ENCODE measurements around the gene ENOSF1. TPM values are rescaled to one million over a fixed set of nuclear protein-coding genes. Genes with fewer than 3 reads are reported as not detected.

Gene ENOSF1
- total and polyA plus RNA-seq, 2 of the 4 experiments (the other 2 are of a cell fraction) = 12.2 to 12.6 TPM

GRCh38 chr18:750456-750855 is 38.0 kb upstream of the ENOSF1 start:
- dilution Hi-C loops (cut with HindIII; ENCODE audit: low sequenced_read_pairs, unreplicated experiment) (no loop called here), in situ Hi-C loops (cut with MboI; ENCODE audit: low sequenced_read_pairs) (no loop called here), intact Hi-C loops (cut with micrococcal nuclease) (no loop called here)
- Histone ChIP-seq H4K20me1 (ENCODE audit: insufficient read depth, low read length) (no peaks in the 10 kb centered on the region), H3K4me3 (ENCODE audit: insufficient read depth, low read depth, low read length) (no peak overlapping the region), H2BK120ac (ENCODE audit: low read depth, low read length) (no peak overlapping the region), H2AK9ac (replicated peaks; ENCODE audit: low read depth, low read length, poor library complexity) (no peak overlapping the region), H3K4me1 (ENCODE audit: control insufficient read depth, insufficient read depth, low read length) (no peaks in the 10 kb centered on the region), H4K5ac (ENCODE audit: low read depth, low read length) (no peak overlapping the region), H2BK15ac (ENCODE audit: low read depth, low read length) (no peak overlapping the region), H4K91ac (ENCODE audit: insufficient read depth, low read depth, low read length) (no peak overlapping the region), H3K9me1 (ENCODE audit: insufficient read depth, low read length) (no peaks in the 10 kb centered on the region), H4K8ac (ENCODE audit: low read depth in 2 of 2, low read length in 2 of 2) (no peak overlapping the region), H2BK20ac (ENCODE audit: low read depth, low read length) (no peak overlapping the region), H3K4me2 (ENCODE audit: low read depth, low read length) (no peak overlapping the region), H3K56ac (ENCODE audit: extremely low read depth, insufficient read depth, low read length) (no peak overlapping the region), H3K23ac (ENCODE audit: low read depth, low read length) (no peak overlapping the region), H3K4ac (ENCODE audit: low read depth, low read length) (no peak overlapping the region), H3K9me3 (ENCODE audit: control insufficient read depth, insufficient read depth, low read length) (no peaks in the 10 kb centered on the region), H3K14ac (replicated peaks; ENCODE audit: low read depth, low read length) (no peak overlapping the region), H3K18ac (ENCODE audit: low read depth, low read length) (no peak overlapping the region), H3K27me3 (ENCODE audit: control insufficient read depth, insufficient read depth, low read length) (no peaks in the 10 kb centered on the region), H3K27ac (ENCODE audit: insufficient read depth, low read length) (no peak overlapping the region), H3K36me3 (ENCODE audit: control insufficient read depth, insufficient read depth, low read length) (peaks cover 10% of the 10 kb centered on the region), H2AFZ (replicated peaks; ENCODE audit: low read length, poor library complexity) (no peak overlapping the region), H2AK5ac (ENCODE audit: low read depth, low read length) (no peak overlapping the region), H3K79me1 (ENCODE audit: low read depth in 1 of 2, low read length in 2 of 2) (no peaks in the 10 kb centered on the region), H2BK5ac (ENCODE audit: low read depth, low read length, poor library complexity, severe bottlenecking) (no peak overlapping the region), H3K9ac (ENCODE audit: low read depth, low read length) (no peak overlapping the region)
- no TSS peak for BruUV-seq (replicated peaks)
- TF ChIP-seq RFX5 (IDR thresholded peaks at IDR 0.05; ENCODE audit: low read depth, low read length) (no peak), FOS (IDR thresholded peaks at IDR 0.05; ENCODE audit: low read depth, low read length) (no peak), MAFK (IDR thresholded peaks at IDR 0.05; ENCODE audit: low read depth, low read length) (no peak), MXI1 (IDR thresholded peaks at IDR 0.05; ENCODE audit: borderline replicate concordance, low read depth, low read length) (no peak), CHD1 (IDR thresholded peaks at IDR 0.05; ENCODE audit: low read depth, low read length) (no peak), CTCF (conservative IDR thresholded peaks at IDR 0.05; ENCODE audit: low read depth, low read length) (no peak), POLR2A (IDR thresholded peaks at IDR 0.05; ENCODE audit: low read depth, low read length) (no peak), ELK1 (IDR thresholded peaks at IDR 0.05; ENCODE audit: borderline replicate concordance, low read depth, low read length) (no peak), BHLHE40 (IDR thresholded peaks at IDR 0.05; ENCODE audit: low read depth, low read length) (no peak), MAZ (IDR thresholded peaks at IDR 0.05; ENCODE audit: borderline replicate concordance, low read depth, low read length) (no peak), USF2 (IDR thresholded peaks at IDR 0.05; ENCODE audit: low read depth, low read length) (no peak), RAD21 (IDR thresholded peaks at IDR 0.05; ENCODE audit: low read length) (no peak), SMC3 (IDR thresholded peaks at IDR 0.05; ENCODE audit: low read depth, low read length) (no peak), NFE2L2 (IDR thresholded peaks at IDR 0.05; ENCODE audit: low read depth, low read length) (no peak), CEBPB (IDR thresholded peaks at IDR 0.05; ENCODE audit: low read depth, low read length) (no peak), RCOR1 (IDR thresholded peaks at IDR 0.05; ENCODE audit: insufficient replicate concordance, low read length) (no peak)
- POLR2A ChIA-PET (ENCODE audit: unreplicated experiment) = no interaction called here
- no peak for ATAC-seq (ENCODE audit: low read depth)
- DNase-seq = no peak
- WGBS, 2 experiments (ENCODE audit: extremely low coverage in 2 of 2, insufficient read length in 1 of 2) = no CpG with 5 or more reads among the region's 1 CpG
- CTCF ChIA-PET = no interaction called here
